H9 (cell line): ENCODE measurements around the gene ZNF433. TPM values are rescaled to one million over a fixed set of nuclear protein-coding genes. Genes with fewer than 3 reads are reported as not detected.
A peak's percentile ranks its signal among the peaks of the same experiment; 100 is the strongest.

Source experiments
- DNase-seq: peaks from one replicate; pipeline ENCODE4 v3.0.0-alpha.2; 2017
- H2AFZ ChIP-seq: one replicate; pipeline ENCODE4 v1.6.1; 2013; ENCODE audit warnings: mild to moderate bottlenecking, low read length, control low read depth, moderate library complexity
- H2AK5ac ChIP-seq: 2 replicates; pipeline ENCODE4 v1.6.1; 2013; ENCODE audit warnings: low read length, control low read depth, mixed read lengths; ENCODE audit not compliant: insufficient read length
- H2BK120ac ChIP-seq: one replicate; pipeline ENCODE4 v1.6.1; 2013; ENCODE audit warnings: low read depth, mild to moderate bottlenecking, low read length, control low read depth, inconsistent platforms; ENCODE audit not compliant: poor library complexity, severe bottlenecking
- H2BK12ac ChIP-seq: 2 replicates; pipeline ENCODE4 v1.6.1; 2013; ENCODE audit warnings: low read length, control low read depth, mixed read lengths, low read depth; ENCODE audit not compliant: insufficient read length
- H2BK15ac ChIP-seq: 2 replicates; pipeline ENCODE4 v1.6.1; 2013; ENCODE audit warnings: low read depth, low read length, control low read depth
- H2BK20ac ChIP-seq: one replicate; pipeline ENCODE4 v1.6.1; 2013; ENCODE audit warnings: low read depth, mild to moderate bottlenecking, low read length, control low read depth, inconsistent platforms; ENCODE audit not compliant: poor library complexity, severe bottlenecking
- H2BK5ac ChIP-seq: 2 replicates; pipeline ENCODE4 v1.6.1; 2013; ENCODE audit warnings: low read length, control low read depth, mixed read lengths; ENCODE audit not compliant: insufficient read length
- H3K14ac ChIP-seq: 2 replicates; pipeline ENCODE4 v1.6.1; 2013; ENCODE audit warnings: low read length, control low read depth; ENCODE audit not compliant: insufficient read depth
- H3K18ac ChIP-seq: 2 replicates; pipeline ENCODE4 v1.6.1; 2013; ENCODE audit warnings: low read depth, mild to moderate bottlenecking, mixed read lengths, low read length, control low read depth; ENCODE audit not compliant: insufficient read length
- H3K23ac ChIP-seq: 2 replicates; pipeline ENCODE4 v1.6.1; 2013; ENCODE audit warnings: low read length, control low read depth, mixed read lengths, low read depth; ENCODE audit not compliant: insufficient read length
- H3K23me2 ChIP-seq: 2 replicates; pipeline ENCODE4 v1.6.1; 2013; ENCODE audit warnings: low read depth, mild to moderate bottlenecking, mixed read lengths, low read length, control low read depth; ENCODE audit not compliant: insufficient read length, poor library complexity, severe bottlenecking
- H3K27ac ChIP-seq: 2 replicates; pipeline ENCODE4 v1.5.1; 2013; ENCODE audit warnings: low read length, control low read depth, mixed read lengths, low read depth; ENCODE audit not compliant: insufficient read length
- H3K27me3 ChIP-seq: 2 replicates; pipeline ENCODE4 v1.6.1; 2013; ENCODE audit warnings: low read length, control low read depth, inconsistent platforms; ENCODE audit not compliant: insufficient read depth
- H3K4ac ChIP-seq: 2 replicates; pipeline ENCODE4 v1.6.1; 2013; ENCODE audit warnings: low read depth, mild to moderate bottlenecking, control low read depth, inconsistent platforms, low read length, moderate library complexity
- H3K4me1 ChIP-seq: 2 replicates; pipeline ENCODE4 v1.6.1; 2013; ENCODE audit warnings: low read length, control low read depth, inconsistent platforms; ENCODE audit not compliant: insufficient read depth
- H3K4me2 ChIP-seq: 2 replicates; pipeline ENCODE4 v1.6.1; 2013; ENCODE audit warnings: low read length, control low read depth, mixed read lengths; ENCODE audit not compliant: insufficient read length, insufficient read depth
- H3K56ac ChIP-seq: 2 replicates; pipeline ENCODE4 v1.6.1; 2013; ENCODE audit warnings: low read depth, mild to moderate bottlenecking, mixed read lengths, low read length, control low read depth; ENCODE audit not compliant: insufficient read length
- H3K79me1 ChIP-seq: 2 replicates; pipeline ENCODE4 v1.6.1; 2013; ENCODE audit warnings: low read depth, mild to moderate bottlenecking, moderate library complexity, low read length, control low read depth, inconsistent platforms; ENCODE audit not compliant: insufficient read depth, poor library complexity, severe bottlenecking
- H3K79me2 ChIP-seq: 2 replicates; pipeline ENCODE4 v1.6.1; 2013; ENCODE audit warnings: low read length, control low read depth, inconsistent platforms; ENCODE audit not compliant: insufficient read depth
- H3K9ac ChIP-seq: 2 replicates; pipeline ENCODE4 v1.6.1; 2013; ENCODE audit warnings: low read length, control low read depth, mixed read lengths; ENCODE audit not compliant: insufficient read length; ENCODE audit errors: extremely low read depth
- H3K9me3 ChIP-seq: one replicate; pipeline ENCODE4 v1.6.1; 2013; ENCODE audit warnings: low read depth, low read length, inconsistent platforms; ENCODE audit not compliant: control insufficient read depth
- H3T11ph ChIP-seq: one replicate; pipeline ENCODE4 v1.6.1; 2013; ENCODE audit warnings: mild to moderate bottlenecking, low read length, control low read depth, inconsistent platforms
- H4K20me1 ChIP-seq: one replicate; pipeline ENCODE4 v1.6.1; 2013; ENCODE audit not compliant: control insufficient read depth, insufficient read length, insufficient read depth
- H4K5ac ChIP-seq: 2 replicates; pipeline ENCODE4 v1.6.1; 2013; ENCODE audit warnings: low read depth, mild to moderate bottlenecking, mixed read lengths, low read length, control low read depth; ENCODE audit not compliant: insufficient read length
- H4K8ac ChIP-seq: replicated peaks from 2 replicates; pipeline ENCODE4 v1.6.1; 2013; ENCODE audit warnings: low read length, control low read depth, mixed read lengths, low read depth; ENCODE audit not compliant: insufficient read length
- H4K91ac ChIP-seq: 2 replicates; pipeline ENCODE4 v1.6.1; 2013; ENCODE audit warnings: low read depth, mild to moderate bottlenecking, moderate library complexity, mixed read lengths, low read length, control low read depth; ENCODE audit not compliant: insufficient read length
- H3K27ac Mint-ChIP-seq, 3 experiments: 2 replicates in 2 of 3; 3 replicates in 1 of 3; pipeline ENCODE4 v1.8.0; 2020 to 2021; ENCODE audit warnings: mixed read lengths in 3 of 3, mild to moderate bottlenecking in 1 of 3, moderate library complexity in 1 of 3
- H3K27me3 Mint-ChIP-seq: 2 replicates; pipeline ENCODE4 v1.8.0; 2021; ENCODE audit warnings: low read depth, mild to moderate bottlenecking, moderate library complexity, mixed read lengths
- H3K36me3 Mint-ChIP-seq, 3 experiments: 2 replicates in 2 of 3; 3 replicates in 1 of 3; pipeline ENCODE4 v1.8.0; 2020 to 2021; ENCODE audit warnings: low read depth in 3 of 3, mixed read lengths in 3 of 3; ENCODE audit not compliant: insufficient read depth in 1 of 3
- H3K4me1 Mint-ChIP-seq, 2 experiments: 2 replicates each; pipeline ENCODE4 v1.8.0; 2020; ENCODE audit warnings: mixed read lengths in 2 of 2
- H3K4me3 Mint-ChIP-seq, 2 experiments: 2 replicates in 1 of 2; 3 replicates in 1 of 2; pipeline ENCODE4 v1.8.0; 2020 to 2021; ENCODE audit warnings: mild to moderate bottlenecking in 2 of 2, mixed read lengths in 2 of 2, moderate library complexity in 1 of 2
- H3K9me3 Mint-ChIP-seq, 2 experiments: 2 replicates in 1 of 2; 3 replicates in 1 of 2; pipeline ENCODE4 v1.8.0; 2020; ENCODE audit warnings: mild to moderate bottlenecking in 2 of 2, mixed read lengths in 2 of 2, moderate library complexity in 1 of 2
- WGBS: extraction: QIAGEN DNeasy Blood & Tissue Kit; methylation state at CpG from one replicate; pipeline ENCODE4 v1.1.7; 2013; ENCODE audit warnings: missing lambda C conversion rate, low lambda C conversion rate, mixed read lengths; ENCODE audit not compliant: insufficient read length; ENCODE audit errors: extremely low coverage; 5-methylcytosine and 5-hydroxymethylcytosine counted together
- total RNA-seq: library from RNA; stranded (reverse); gene quantifications from 2 replicates; pipeline ENCODE4 v1.2.1, GENCODE V29; 2021
- TF ChIP-seq, protein P1 (sequence below): fragments of 200-600 bp; sonication (generic); conservative IDR thresholded peaks from 3 replicates; pipeline ENCODE4 v1.8.0; 2021; ENCODE audit warnings: antibody characterized with exemption, mild to moderate bottlenecking

The ZNF433 gene
- total RNA-seq, 1 experiment from 2014 or later: 1.9 TPM

DNA sequence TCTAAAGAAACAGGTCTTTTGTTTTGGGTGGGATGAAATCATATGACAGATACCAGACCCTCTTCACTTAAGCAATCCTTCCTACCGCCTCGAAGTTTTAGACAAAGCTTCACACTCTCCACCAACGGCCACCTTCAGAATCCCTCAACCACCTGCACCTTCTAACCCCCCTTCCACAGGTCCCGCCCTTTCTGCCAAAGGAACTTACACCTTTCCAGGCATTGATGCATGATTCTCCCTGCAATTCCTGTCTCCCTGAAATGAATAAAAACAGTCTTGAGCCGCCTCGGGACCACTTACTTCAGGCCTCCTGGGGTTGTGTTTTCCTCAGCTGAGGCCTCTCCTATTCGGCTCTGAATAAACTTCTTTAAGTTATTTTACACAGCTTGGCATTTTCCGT lies 859 bp downstream of the ZNF433 start:
- Histone ChIP-seq H3T11ph (no peak overlapping the region), H3K4me2 (peak overlapping the region; percentile 48), H3K18ac (no peak overlapping the region), H4K5ac (no peak overlapping the region), H2BK12ac (no peak overlapping the region), H3K27ac (no peak overlapping the region), H2AFZ (no peak overlapping the region), H2BK20ac (no peak overlapping the region), H4K91ac (no peak overlapping the region), H3K14ac (no peak overlapping the region), H3K27me3 (no peaks in the 10 kb centered on the region; the same call in 1 of the 2 replicates), H3K79me2 (no peaks in the 10 kb centered on the region), H2BK15ac (no peak overlapping the region), H3K9me3 (peaks cover 7% of the 10 kb centered on the region), H3K4ac (no peak overlapping the region), H3K4me1 (no peaks in the 10 kb centered on the region; the same call in 1 of the 2 replicates), H3K23ac (no peak overlapping the region), H3K23me2 (peaks cover 5% of the 10 kb centered on the region), H2BK120ac (no peak overlapping the region), H4K20me1 (no peaks in the 10 kb centered on the region), H3K9ac (no peak overlapping the region), H2AK5ac (no peak overlapping the region), H3K56ac (no peak overlapping the region), H4K8ac (no peak overlapping the region), H3K79me1 (no peaks in the 10 kb centered on the region), H2BK5ac (no peak overlapping the region)
- Mint-ChIP-seq H3K36me3 (peaks cover 3 to 27% (median 23%) of the 10 kb centered on the region in 3 experiments; a peak in 6 of 7 replicates), H3K9me3 (peaks cover 10 to 13% of the 10 kb centered on the region in 2 experiments; a peak in 4 of 5 replicates), H3K27ac (no peak overlapping the region), H3K4me1 (peaks cover 11 to 21% of the 10 kb centered on the region in 2 experiments), H3K4me3 (peak overlapping the region; percentile 66 to 78), H3K27me3 (peaks cover 37% of the 10 kb centered on the region)
- TF ChIP-seq, protein P1, sequence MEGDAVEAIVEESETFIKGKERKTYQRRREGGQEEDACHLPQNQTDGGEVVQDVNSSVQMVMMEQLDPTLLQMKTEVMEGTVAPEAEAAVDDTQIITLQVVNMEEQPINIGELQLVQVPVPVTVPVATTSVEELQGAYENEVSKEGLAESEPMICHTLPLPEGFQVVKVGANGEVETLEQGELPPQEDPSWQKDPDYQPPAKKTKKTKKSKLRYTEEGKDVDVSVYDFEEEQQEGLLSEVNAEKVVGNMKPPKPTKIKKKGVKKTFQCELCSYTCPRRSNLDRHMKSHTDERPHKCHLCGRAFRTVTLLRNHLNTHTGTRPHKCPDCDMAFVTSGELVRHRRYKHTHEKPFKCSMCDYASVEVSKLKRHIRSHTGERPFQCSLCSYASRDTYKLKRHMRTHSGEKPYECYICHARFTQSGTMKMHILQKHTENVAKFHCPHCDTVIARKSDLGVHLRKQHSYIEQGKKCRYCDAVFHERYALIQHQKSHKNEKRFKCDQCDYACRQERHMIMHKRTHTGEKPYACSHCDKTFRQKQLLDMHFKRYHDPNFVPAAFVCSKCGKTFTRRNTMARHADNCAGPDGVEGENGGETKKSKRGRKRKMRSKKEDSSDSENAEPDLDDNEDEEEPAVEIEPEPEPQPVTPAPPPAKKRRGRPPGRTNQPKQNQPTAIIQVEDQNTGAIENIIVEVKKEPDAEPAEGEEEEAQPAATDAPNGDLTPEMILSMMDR: no peak
- WGBS: no CpG with 5 or more reads among the region's 8 CpGs
- no peak for DNase-seq
